IPS-18c (cell line): Measurements from ENCODE around the gene AIMP1.
"Not testable (repeated sequence)": the region's sequence is repeated elsewhere in the genome, so short reads cannot be mapped to it uniquely, and the experiment has no call there.

Experiments
- H3K4me3 ChIP-seq: 2 replicates; pipeline ENCODE4 v1.7.0; 2013; ENCODE audit warnings: low read depth, mild to moderate bottlenecking, low read length, moderate library complexity; ENCODE audit not compliant: insufficient read depth
- H3K9me3 ChIP-seq: one replicate; pipeline ENCODE4 v1.6.1; 2013; ENCODE audit warnings: mild to moderate bottlenecking, low read length, moderate library complexity; ENCODE audit not compliant: control insufficient read depth, insufficient read depth

AIMP1 gene

DNA sequence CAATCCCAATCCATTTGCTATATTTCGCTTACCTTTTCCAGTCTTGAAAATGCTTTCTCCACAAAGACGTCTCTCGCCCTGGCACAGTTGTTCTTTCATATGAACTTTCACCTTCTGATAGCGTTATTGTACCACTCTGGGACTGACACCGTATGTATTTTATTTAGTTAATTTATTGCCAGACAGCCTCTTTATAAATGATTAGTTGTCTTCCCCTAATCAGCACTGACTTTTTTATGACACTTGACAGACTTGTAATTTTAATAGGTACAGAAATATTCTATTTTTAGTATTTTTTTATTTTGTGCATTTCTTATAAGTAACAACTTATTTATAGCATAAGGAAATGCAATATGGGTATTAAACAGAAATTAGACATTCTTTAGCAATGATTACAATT, 52.3 kb downstream of the AIMP1 start, which contains the start of gene GIMD1:
Gene GIMD1 (minus strand): TSS at position 101 of the 400 bp plus-strand sequence. CDS start 1,343 bp downstream, outside the sequence.
- no peaks in the 10 kb centered on the region for H3K9me3 ChIP-seq
- H3K4me3 ChIP-seq, result no peak within 1 kb of the TSS

DNA sequence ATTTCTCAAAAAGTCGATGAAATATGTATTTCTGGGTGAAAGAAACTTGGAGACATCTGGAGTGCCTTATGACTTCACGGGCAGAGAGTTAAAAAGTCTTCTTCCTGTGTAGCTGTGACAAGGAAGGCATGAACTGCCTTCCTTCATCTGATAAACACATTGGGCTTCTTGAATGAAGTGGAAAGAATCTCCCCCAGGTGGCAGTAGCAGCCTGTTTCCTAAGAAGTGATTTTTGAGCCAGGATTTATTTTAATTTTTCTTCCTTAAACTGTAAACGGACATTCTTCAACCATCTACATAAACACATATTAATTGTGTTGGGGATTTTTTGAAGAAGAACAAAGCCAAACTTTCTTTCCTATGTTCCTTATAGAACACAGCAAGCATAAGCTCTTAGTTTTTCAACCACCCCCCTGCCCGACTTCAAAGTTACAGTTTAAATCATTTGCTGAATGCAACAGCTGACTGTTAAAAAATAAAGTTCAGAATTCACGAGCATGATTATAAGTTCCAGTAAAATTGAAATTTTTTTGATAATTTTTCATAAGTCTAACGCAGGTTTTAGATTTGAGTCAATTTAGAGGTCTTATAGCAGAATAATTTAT, 53.2 kb downstream of the AIMP1 start:
- Histone ChIP-seq H3K9me3 (no peaks in the 10 kb centered on the region), H3K4me3 (no peak overlapping the region)

- Histone ChIP-seq H3K9me3 (no peaks in the 10 kb centered on the region), H3K4me3 (no peak overlapping the region)
These were observed 53.9 kb downstream of the AIMP1 start for GRCh38 chr4:106370214-106370613.

GRCh38 chr4:106371161-106371560, 54.8 kb downstream of the AIMP1 start:
- Histone ChIP-seq H3K4me3 (no peak overlapping the region), H3K9me3 (no peaks in the 10 kb centered on the region)

- Histone ChIP-seq H3K4me3 (no peak overlapping the region), H3K9me3 (no peaks in the 10 kb centered on the region)
These were observed 56.7 kb downstream of the AIMP1 start for GRCh38 chr4:106373026-106373425.

GRCh38 chr4:106380179-106380578, 63.8 kb downstream of the AIMP1 start:
- Histone ChIP-seq H3K4me3 (no peak overlapping the region), H3K9me3 (no peaks in the 10 kb centered on the region)

- H3K4me3 ChIP-seq, result no peak overlapping the region
- no peaks in the 10 kb centered on the region for H3K9me3 ChIP-seq
These were observed 68.5 kb downstream of the AIMP1 start for GRCh38 chr4:106384878-106385277.

DNA sequence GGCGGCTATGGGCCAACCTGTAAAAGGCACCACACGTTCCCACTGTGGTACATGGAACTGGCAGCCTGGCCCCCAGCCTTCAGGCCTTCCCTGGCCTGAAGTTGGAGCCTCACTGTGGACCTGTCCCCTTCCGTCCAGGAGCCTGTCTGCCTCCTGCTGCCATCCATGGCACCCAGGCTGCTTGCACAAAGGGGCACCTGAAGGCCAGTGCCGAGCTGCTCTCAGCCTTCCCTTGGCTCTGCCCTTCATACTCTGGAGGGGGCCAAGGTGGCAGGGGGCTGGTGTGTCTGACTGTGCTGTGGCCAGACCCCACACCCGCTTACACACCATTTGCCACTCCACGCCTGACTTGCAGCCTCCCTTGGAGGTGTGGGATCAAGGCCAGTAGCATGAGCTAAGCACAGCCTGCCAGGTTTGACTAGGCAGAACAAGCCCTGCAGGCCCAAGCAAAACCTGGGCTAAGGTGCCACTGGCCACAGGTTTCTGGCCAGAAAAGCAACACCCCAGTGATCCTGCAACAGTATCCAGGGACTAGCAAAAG, 69.6 kb downstream of the AIMP1 start:
- no peaks in the 10 kb centered on the region for H3K9me3 ChIP-seq
- no peak overlapping the region for H3K4me3 ChIP-seq

DNA sequence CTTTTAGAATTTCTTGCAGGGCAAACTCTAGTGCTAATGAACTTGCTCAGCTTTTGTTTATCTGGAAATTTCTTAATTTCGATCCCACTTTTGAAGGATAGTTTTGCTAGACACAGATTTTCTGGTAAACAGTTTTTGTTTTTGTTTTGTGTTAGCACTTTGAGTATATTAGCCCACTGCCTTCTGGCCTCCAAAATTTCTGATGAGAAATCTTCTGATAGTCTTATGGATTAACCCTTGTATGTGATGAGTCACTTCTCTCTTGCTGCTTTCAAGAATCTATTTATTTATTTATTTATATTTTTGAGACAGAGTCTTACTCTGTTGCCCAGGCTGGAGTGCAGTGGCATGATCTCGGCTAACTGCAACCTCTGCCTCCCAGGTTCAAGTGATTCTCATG, 79.2 kb downstream of the AIMP1 start:
- Histone ChIP-seq H3K4me3 (no peak overlapping the region), H3K9me3 (no peaks in the 10 kb centered on the region)

- H3K4me3 ChIP-seq, H3K9me3 ChIP-seq: not testable (repeated sequence)
These were observed 82.5 kb downstream of the AIMP1 start for GRCh38 chr4:106398898-106399297.
